SK-N-SH (cell line): ENCODE measurements around the gene RASGEF1C.

Experiments
- ELF1 ChIP-seq: IDR thresholded peaks from 2 replicates; pipeline ENCODE4 v1.4.0; 2012
- EZH2phosphoT487 ChIP-seq: fragments of 200-600 bp; sonication (generic); IDR thresholded peaks from 2 replicates; pipeline ENCODE4 v1.6.1; 2017; ENCODE audit warnings: low read depth, mixed run types, mild to moderate bottlenecking, antibody characterized with exemption, moderate library complexity, borderline replicate concordance
- FOSL2 ChIP-seq: IDR thresholded peaks from 2 replicates; pipeline ENCODE4 v1.4.0; 2012; ENCODE audit warnings: low read depth, mild to moderate bottlenecking, moderate library complexity, borderline replicate concordance
- GATA2 ChIP-seq: sonication (generic); formaldehyde crosslinking; IDR thresholded peaks from 2 replicates; pipeline ENCODE4 v1.5.0; 2020; ENCODE audit warnings: mild to moderate bottlenecking, missing genetic modification reagents
- JUND ChIP-seq: IDR thresholded peaks from 2 replicates; pipeline ENCODE4 v1.4.0; 2012
- POLR2AphosphoS5 ChIP-seq: IDR thresholded peaks from 2 replicates; pipeline ENCODE4 v1.6.1; 2012; ENCODE audit warnings: low read depth, low read length
- RAD21 ChIP-seq: IDR thresholded peaks from 2 replicates; pipeline ENCODE4 v1.6.1; 2012; ENCODE audit warnings: mild to moderate bottlenecking, low read length
- RFX5 ChIP-seq: IDR thresholded peaks from 2 replicates; pipeline ENCODE4 v1.6.1; 2012; ENCODE audit warnings: mild to moderate bottlenecking, improper control_type of control experiment, low read length
- TEAD4 ChIP-seq: IDR thresholded peaks from 2 replicates; pipeline ENCODE4 v1.4.0; 2012; ENCODE audit warnings: mild to moderate bottlenecking, borderline replicate concordance; ENCODE audit not compliant: insufficient read depth
- YY1 ChIP-seq: IDR thresholded peaks from 2 replicates; pipeline ENCODE4 v1.4.0; 2012; ENCODE audit warnings: low read depth, mild to moderate bottlenecking
- TF ChIP-seq, protein P1 (sequence below): fragments of 200-600 bp; sonication (generic); IDR thresholded peaks from 2 replicates; pipeline ENCODE4 v1.6.1; 2017; ENCODE audit warnings: antibody characterized with exemption, mild to moderate bottlenecking, moderate library complexity
- TF ChIP-seq, protein P2 (sequence below): IDR thresholded peaks from 2 replicates; pipeline ENCODE4 v1.4.0; 2012; ENCODE audit warnings: low read depth
- TF ChIP-seq, protein P3 (sequence below): fragments of 150-350 bp; IDR thresholded peaks from 2 replicates; pipeline ENCODE4 v1.6.1; 2017; ENCODE audit warnings: antibody characterized with exemption, low read length, low read depth, borderline replicate concordance

DNA sequence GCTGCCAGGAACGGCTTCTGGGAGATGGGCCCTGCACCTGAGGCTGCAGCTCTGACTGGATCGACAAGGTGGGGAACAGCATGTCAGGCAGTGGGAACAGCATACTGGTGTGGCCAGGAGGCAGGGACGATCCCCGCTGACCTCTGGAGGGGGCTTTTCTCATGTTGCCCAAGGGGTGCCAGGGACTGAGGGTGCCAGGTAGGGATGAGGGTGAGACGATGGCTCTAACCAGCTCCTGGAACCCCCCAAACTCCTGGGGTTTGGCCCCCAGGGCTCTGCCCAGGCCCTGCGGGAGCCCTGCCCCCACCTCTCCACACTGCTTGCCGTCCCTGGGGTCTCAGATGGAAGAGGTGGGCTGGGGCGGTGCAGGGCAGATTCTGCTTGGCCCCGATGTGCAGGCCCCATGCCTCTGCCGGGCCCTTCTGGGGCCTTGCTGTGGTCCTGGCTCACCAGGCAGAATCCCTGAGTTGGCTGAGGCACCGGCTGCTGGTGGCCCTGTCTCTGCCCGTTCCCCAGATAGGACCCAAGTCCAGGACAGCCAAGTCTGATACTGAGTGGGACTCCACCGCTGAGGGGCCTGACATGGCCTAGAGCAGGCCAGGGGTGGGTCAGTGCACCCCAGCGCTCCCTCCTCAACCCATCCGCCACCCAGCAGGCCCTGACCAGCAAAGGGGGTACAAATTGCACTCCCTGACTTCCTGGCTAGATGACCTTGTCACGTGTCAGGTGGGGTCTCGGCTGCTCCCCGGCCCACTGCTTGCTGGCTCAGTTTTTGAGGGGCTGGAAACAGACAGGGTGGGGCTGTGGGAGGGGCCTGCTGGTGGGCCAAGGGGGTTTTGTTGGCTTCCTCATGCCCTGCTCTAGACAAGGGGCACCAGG, 109.0 kb downstream of the RASGEF1C start:
- TF ChIP-seq, protein P1, sequence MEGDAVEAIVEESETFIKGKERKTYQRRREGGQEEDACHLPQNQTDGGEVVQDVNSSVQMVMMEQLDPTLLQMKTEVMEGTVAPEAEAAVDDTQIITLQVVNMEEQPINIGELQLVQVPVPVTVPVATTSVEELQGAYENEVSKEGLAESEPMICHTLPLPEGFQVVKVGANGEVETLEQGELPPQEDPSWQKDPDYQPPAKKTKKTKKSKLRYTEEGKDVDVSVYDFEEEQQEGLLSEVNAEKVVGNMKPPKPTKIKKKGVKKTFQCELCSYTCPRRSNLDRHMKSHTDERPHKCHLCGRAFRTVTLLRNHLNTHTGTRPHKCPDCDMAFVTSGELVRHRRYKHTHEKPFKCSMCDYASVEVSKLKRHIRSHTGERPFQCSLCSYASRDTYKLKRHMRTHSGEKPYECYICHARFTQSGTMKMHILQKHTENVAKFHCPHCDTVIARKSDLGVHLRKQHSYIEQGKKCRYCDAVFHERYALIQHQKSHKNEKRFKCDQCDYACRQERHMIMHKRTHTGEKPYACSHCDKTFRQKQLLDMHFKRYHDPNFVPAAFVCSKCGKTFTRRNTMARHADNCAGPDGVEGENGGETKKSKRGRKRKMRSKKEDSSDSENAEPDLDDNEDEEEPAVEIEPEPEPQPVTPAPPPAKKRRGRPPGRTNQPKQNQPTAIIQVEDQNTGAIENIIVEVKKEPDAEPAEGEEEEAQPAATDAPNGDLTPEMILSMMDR = no peak
- no peak for TF ChIP-seq FOSL2
- TF ChIP-seq RFX5 = no peak
- no peak for TF ChIP-seq ELF1
- TF ChIP-seq, protein P2, sequence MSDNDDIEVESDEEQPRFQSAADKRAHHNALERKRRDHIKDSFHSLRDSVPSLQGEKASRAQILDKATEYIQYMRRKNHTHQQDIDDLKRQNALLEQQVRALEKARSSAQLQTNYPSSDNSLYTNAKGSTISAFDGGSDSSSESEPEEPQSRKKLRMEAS = no peak
- TF ChIP-seq YY1 = no peak
- TF ChIP-seq RAD21 = no peak
- no peak for TF ChIP-seq GATA2 (CRISPR knock-in tag)
- TF ChIP-seq POLR2AphosphoS5 = no peak
- TF ChIP-seq, protein P3, sequence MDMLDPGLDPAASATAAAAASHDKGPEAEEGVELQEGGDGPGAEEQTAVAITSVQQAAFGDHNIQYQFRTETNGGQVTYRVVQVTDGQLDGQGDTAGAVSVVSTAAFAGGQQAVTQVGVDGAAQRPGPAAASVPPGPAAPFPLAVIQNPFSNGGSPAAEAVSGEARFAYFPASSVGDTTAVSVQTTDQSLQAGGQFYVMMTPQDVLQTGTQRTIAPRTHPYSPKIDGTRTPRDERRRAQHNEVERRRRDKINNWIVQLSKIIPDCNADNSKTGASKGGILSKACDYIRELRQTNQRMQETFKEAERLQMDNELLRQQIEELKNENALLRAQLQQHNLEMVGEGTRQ = no peak
- no peak for TF ChIP-seq EZH2phosphoT487
- TF ChIP-seq TEAD4 = no peak
- no peak for TF ChIP-seq JUND
